ENCODE measurements around the gene ERMARD. TPM values are rescaled to one million over a fixed set of nuclear protein-coding genes. Genes with fewer than 3 reads are reported as not detected.

The ERMARD gene
- total RNA-seq, 1 donor from 2014 or later, result 20.1 TPM

GRCh38 chr6:169825558-169826225 lies 74.3 kb downstream of the ERMARD start:
- no peak for DNase-seq (ENCODE audit: low read depth)

- no peak for DNase-seq (ENCODE audit: low read depth)
Measured at GRCh38 chr6:169826697-169827096, 75.3 kb downstream of the ERMARD start.

GRCh38 chr6:169827290-169827717 lies 75.9 kb downstream of the ERMARD start:
- DNase-seq (ENCODE audit: low read depth), result no peak

- no peak for DNase-seq (ENCODE audit: low read depth)
Measured at GRCh38 chr6:169828176-169828575, 76.8 kb downstream of the ERMARD start.

- no peak for DNase-seq (ENCODE audit: low read depth)
Measured at GRCh38 chr6:169829786-169830185, 78.4 kb downstream of the ERMARD start.

GRCh38 chr6:169830876-169831275 lies 79.5 kb downstream of the ERMARD start:
- no peak for DNase-seq (ENCODE audit: low read depth)

Other genes with a start within 250 kb of the ERMARD start
- gene WDR27, start 49.6 kb upstream of the ERMARD start, total RNA-seq, result 7.1 and 27.5 TPM in 2 replicates
- 31.8 and 45.9 TPM in 2 replicates for gene C6orf120, start 49.5 kb upstream of the ERMARD start, total RNA-seq
- gene PHF10, start 27.1 kb upstream of the ERMARD start, total RNA-seq, result 28.3 and 48.9 TPM in 2 replicates
- gene DYNLT2, start 50 bp upstream of the ERMARD start, total RNA-seq, result 0.35 and 0.75 TPM in 2 replicates

Data from renal cortical epithelial cell (primary cell).